GM13976 (cell line): ENCODE results near the gene PIK3C2G.

Experiments
- DNase-seq: peaks from one replicate; pipeline ENCODE4 v3.0.0; 2012; ENCODE audit warnings: low spot score
- CTCF ChIP-seq: IDR thresholded peaks from 2 replicates; pipeline ENCODE4 v1.5.1; 2012; ENCODE audit warnings: borderline replicate concordance, mild to moderate bottlenecking; ENCODE audit not compliant: insufficient read depth; ENCODE audit errors: extremely low read depth, missing control alignments, control extremely low read depth
- in situ Hi-C: fragments of 300-500 bp; cut with MboI; formaldehyde crosslinking; loops from one replicate; pipeline ENCODE4 v1.12.0; 2022; ENCODE audit warnings: low sequenced_read_pairs, mixed read lengths, inconsistent platforms; ENCODE audit not compliant: unreplicated experiment

The PIK3C2G gene

GRCh38 chr12:18631339-18631738, 370.0 kb downstream of the PIK3C2G start:
- in situ Hi-C loops, result no loop called here
- TF ChIP-seq CTCF, result no peak
- no peak for DNase-seq

GRCh38 chr12:18632848-18633247, 371.5 kb downstream of the PIK3C2G start:
- in situ Hi-C loops, result no loop called here
- no peak for TF ChIP-seq CTCF
- DNase-seq, result no peak

GRCh38 chr12:18634382-18634781, 373.1 kb downstream of the PIK3C2G start:
- no peak for DNase-seq
- in situ Hi-C loops, result no loop called here
- no peak for TF ChIP-seq CTCF

GRCh38 chr12:18640321-18640955, 379.1 kb downstream of the PIK3C2G start:
- DNase-seq, result no peak
- TF ChIP-seq CTCF, result no peak
- in situ Hi-C loops, result no loop called here

GRCh38 chr12:18643681-18644080, 382.4 kb downstream of the PIK3C2G start:
- in situ Hi-C loops, result no loop called here
- TF ChIP-seq CTCF, result no peak
- no peak for DNase-seq

GRCh38 chr12:18644564-18644963, 383.2 kb downstream of the PIK3C2G start:
- no peak for TF ChIP-seq CTCF
- no peak for DNase-seq
- in situ Hi-C loops, result no loop called here

GRCh38 chr12:18646286-18646890, 385.1 kb downstream of the PIK3C2G start:
- in situ Hi-C loops, result no loop called here
- no peak for TF ChIP-seq CTCF
- DNase-seq, result no peak
